Measurements from ENCODE around the gene INF2.

GRCh38 chr14:104693482-104694431, 4.3 kb downstream of the INF2 start:
- TF ChIP-seq CTCF (IDR thresholded peaks at IDR 0.05): no peak
- no peak for TF ChIP-seq ZFX (IDR thresholded peaks at IDR 0.05; ENCODE audit: borderline replicate concordance)
